Measurements from ENCODE around the gene PROSER2.

PROSER2 gene

DNA sequence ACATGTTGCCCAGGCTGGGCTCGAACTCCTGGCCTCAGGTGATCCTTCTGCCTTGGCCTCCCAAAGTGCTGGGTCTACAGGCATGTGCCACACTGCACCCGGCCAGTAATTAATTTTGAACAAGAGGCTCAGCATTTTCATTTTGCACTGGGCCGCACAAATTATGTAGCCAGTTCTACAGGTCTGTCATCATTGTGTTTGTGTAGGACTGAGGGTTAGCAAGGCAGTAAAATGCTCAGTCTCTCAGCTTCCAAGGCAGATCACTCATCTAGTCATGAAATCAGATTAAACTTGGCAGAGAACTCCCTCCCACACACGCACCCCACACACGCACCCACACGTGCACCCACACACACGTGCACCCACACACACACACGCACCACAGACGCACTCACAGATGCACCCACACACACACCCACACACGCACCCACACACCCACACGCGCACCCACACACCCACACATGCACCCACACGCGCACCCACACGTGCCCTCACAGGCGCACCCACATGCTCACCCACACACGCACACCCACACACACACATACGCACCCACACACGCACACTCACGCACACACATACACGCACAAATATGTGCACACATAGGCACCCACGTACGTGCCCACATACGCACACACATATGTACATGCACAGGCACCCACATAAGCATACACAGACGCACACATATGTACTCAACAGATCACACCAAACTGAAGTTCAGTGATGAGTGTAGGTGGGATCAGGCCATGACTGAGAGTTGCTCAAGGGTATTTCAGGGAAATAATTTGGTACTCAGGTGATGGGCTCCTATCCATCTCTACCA is 27.8 kb upstream of the PROSER2 start:
- Histone ChIP-seq H3K27me3 (replicated peaks; ENCODE audit: insufficient read depth, low read length) (no peaks in the 10 kb centered on the region), H3K79me2 (ENCODE audit: low read length) (no peaks in the 10 kb centered on the region), H3K9me2 (replicated peaks; ENCODE audit: insufficient read depth, low read length) (no peaks in the 10 kb centered on the region), H4K20me1 (ENCODE audit: insufficient read depth, low read length) (no peaks in the 10 kb centered on the region), H3K4me1 (ENCODE audit: low read length) (no peaks in the 10 kb centered on the region), H3K9ac (ENCODE audit: low read length) (no peak overlapping the region), H3K9me3 (replicated peaks; ENCODE audit: insufficient read depth, low read length) (no peaks in the 10 kb centered on the region), H3K4me3 (ENCODE audit: low read length) (no peak overlapping the region), H3K4me2 (ENCODE audit: low read depth, low read length) (no peak overlapping the region), H3K27ac (ENCODE audit: low read length) (no peak overlapping the region), H2AFZ (ENCODE audit: low read length) (no peak overlapping the region), H3K36me3 (replicated peaks; ENCODE audit: insufficient read depth, low read length) (no peaks in the 10 kb centered on the region), H3F3A (ENCODE audit: insufficient read depth, low read length) (no peaks in the 10 kb centered on the region)
- no peak for DNase-seq
- TF ChIP-seq, protein P1, sequence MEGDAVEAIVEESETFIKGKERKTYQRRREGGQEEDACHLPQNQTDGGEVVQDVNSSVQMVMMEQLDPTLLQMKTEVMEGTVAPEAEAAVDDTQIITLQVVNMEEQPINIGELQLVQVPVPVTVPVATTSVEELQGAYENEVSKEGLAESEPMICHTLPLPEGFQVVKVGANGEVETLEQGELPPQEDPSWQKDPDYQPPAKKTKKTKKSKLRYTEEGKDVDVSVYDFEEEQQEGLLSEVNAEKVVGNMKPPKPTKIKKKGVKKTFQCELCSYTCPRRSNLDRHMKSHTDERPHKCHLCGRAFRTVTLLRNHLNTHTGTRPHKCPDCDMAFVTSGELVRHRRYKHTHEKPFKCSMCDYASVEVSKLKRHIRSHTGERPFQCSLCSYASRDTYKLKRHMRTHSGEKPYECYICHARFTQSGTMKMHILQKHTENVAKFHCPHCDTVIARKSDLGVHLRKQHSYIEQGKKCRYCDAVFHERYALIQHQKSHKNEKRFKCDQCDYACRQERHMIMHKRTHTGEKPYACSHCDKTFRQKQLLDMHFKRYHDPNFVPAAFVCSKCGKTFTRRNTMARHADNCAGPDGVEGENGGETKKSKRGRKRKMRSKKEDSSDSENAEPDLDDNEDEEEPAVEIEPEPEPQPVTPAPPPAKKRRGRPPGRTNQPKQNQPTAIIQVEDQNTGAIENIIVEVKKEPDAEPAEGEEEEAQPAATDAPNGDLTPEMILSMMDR (IDR thresholded peaks at IDR 0.05; ENCODE audit: low read length): no peak
- TF ChIP-seq EZH2 (optimal IDR thresholded peaks at IDR 0.05; ENCODE audit: low read depth, low read length): no peak
- TF ChIP-seq EZH2phosphoT487 (IDR thresholded peaks at IDR 0.05; ENCODE audit: low read length): no peak

- Histone ChIP-seq H3K4me3 (ENCODE audit: low read length) (no peak overlapping the region), H3K9me3 (replicated peaks; ENCODE audit: insufficient read depth, low read length) (no peaks in the 10 kb centered on the region), H3K9me2 (replicated peaks; ENCODE audit: insufficient read depth, low read length) (no peaks in the 10 kb centered on the region), H3K4me1 (ENCODE audit: low read length) (no peaks in the 10 kb centered on the region), H3F3A (ENCODE audit: insufficient read depth, low read length) (no peaks in the 10 kb centered on the region), H3K36me3 (replicated peaks; ENCODE audit: insufficient read depth, low read length) (no peaks in the 10 kb centered on the region), H2AFZ (ENCODE audit: low read length) (no peak overlapping the region), H3K27me3 (replicated peaks; ENCODE audit: insufficient read depth, low read length) (no peaks in the 10 kb centered on the region), H3K9ac (ENCODE audit: low read length) (no peak overlapping the region), H3K4me2 (ENCODE audit: low read depth, low read length) (no peak overlapping the region), H3K79me2 (ENCODE audit: low read length) (no peaks in the 10 kb centered on the region), H3K27ac (ENCODE audit: low read length) (no peak overlapping the region), H4K20me1 (ENCODE audit: insufficient read depth, low read length) (no peaks in the 10 kb centered on the region)
- DNase-seq: no peak
- TF ChIP-seq, protein P1 (IDR thresholded peaks at IDR 0.05; ENCODE audit: low read length): no peak
- TF ChIP-seq EZH2phosphoT487 (IDR thresholded peaks at IDR 0.05; ENCODE audit: low read length) (no peak), EZH2 (optimal IDR thresholded peaks at IDR 0.05; ENCODE audit: low read depth, low read length) (no peak)
Observed at GRCh38 chr10:11796474-11796873, 26.7 kb upstream of the PROSER2 start.

GRCh38 chr10:11797281-11797680 is 25.9 kb upstream of the PROSER2 start:
- Histone ChIP-seq H3K27ac (ENCODE audit: low read length) (no peak overlapping the region), H3K27me3 (replicated peaks; ENCODE audit: insufficient read depth, low read length) (no peaks in the 10 kb centered on the region), H3K9me2 (replicated peaks; ENCODE audit: insufficient read depth, low read length) (no peaks in the 10 kb centered on the region), H4K20me1 (ENCODE audit: insufficient read depth, low read length) (no peaks in the 10 kb centered on the region), H2AFZ (ENCODE audit: low read length) (no peak overlapping the region), H3F3A (ENCODE audit: insufficient read depth, low read length) (no peaks in the 10 kb centered on the region), H3K79me2 (ENCODE audit: low read length) (no peaks in the 10 kb centered on the region), H3K4me2 (ENCODE audit: low read depth, low read length) (no peak overlapping the region), H3K36me3 (replicated peaks; ENCODE audit: insufficient read depth, low read length) (no peaks in the 10 kb centered on the region), H3K4me1 (ENCODE audit: low read length) (no peaks in the 10 kb centered on the region), H3K9ac (ENCODE audit: low read length) (no peak overlapping the region), H3K9me3 (replicated peaks; ENCODE audit: insufficient read depth, low read length) (no peaks in the 10 kb centered on the region), H3K4me3 (ENCODE audit: low read length) (no peak overlapping the region)
- DNase-seq: no peak
- TF ChIP-seq EZH2phosphoT487 (IDR thresholded peaks at IDR 0.05; ENCODE audit: low read length) (no peak), EZH2 (optimal IDR thresholded peaks at IDR 0.05; ENCODE audit: low read depth, low read length) (no peak)
- TF ChIP-seq, protein P1 (IDR thresholded peaks at IDR 0.05; ENCODE audit: low read length): no peak

All from MM.1S (cell line).